Thoracic aorta (tissue), 2 donors: ENCODE measurements around the gene LAMTOR1. TPM values are rescaled to one million over a fixed set of nuclear protein-coding genes. Genes with fewer than 3 reads are reported as not detected.
A peak's percentile ranks its signal among the peaks of the same experiment; 100 is the strongest.

ENCODE experiments used
- ATAC-seq: fragments of 150-250 bp; one replicate; pipeline ENCODE4 v1.8.0; 2017; ENCODE audit warnings: low read depth; ENCODE audit not compliant: insufficient number of reproducible peaks, low FRiP score
- DNase-seq: peaks from one replicate; pipeline ENCODE4 v3.0.0-alpha.2; 2020; ENCODE audit warnings: low spot score
- H3K27ac ChIP-seq, 2 donors: fragments of 200-600 bp; sonication (generic); 1 replicate in 1 of 2; 2 replicates in 1 of 2; pipeline ENCODE4 v1.5.1; 2016; ENCODE audit warnings: mild to moderate bottlenecking in 2 of 2, moderate library complexity in 2 of 2
- H3K27me3 ChIP-seq: fragments of 200-600 bp; sonication (generic); replicated peaks from 2 replicates; pipeline ENCODE4 v1.6.0; 2016; ENCODE audit warnings: mild to moderate bottlenecking; ENCODE audit not compliant: insufficient read depth
- H3K36me3 ChIP-seq: fragments of 200-600 bp; sonication (generic); one replicate; pipeline ENCODE4 v1.5.1; 2016
- H3K4me1 ChIP-seq, 2 donors: fragments of 200-600 bp; sonication (generic); 1 replicate in 1 of 2; 2 replicates in 1 of 2; pipeline versions ENCODE4 v1.5.1 to v1.6.0; 2016; ENCODE audit warnings: low read depth in 2 of 2, mild to moderate bottlenecking in 1 of 2; ENCODE audit not compliant: control insufficient read depth in 1 of 2
- H3K4me3 ChIP-seq: fragments of 200-600 bp; sonication (generic); 2 replicates; pipeline ENCODE4 v1.5.1; 2016; ENCODE audit warnings: mild to moderate bottlenecking
- H3K9me3 ChIP-seq: fragments of 200-600 bp; sonication (generic); 2 replicates; pipeline ENCODE4 v1.5.1; 2016
- total RNA-seq, 2 donors: library from RNA; depleted of rRNA; stranded (reverse); fragments of >200 nt; gene quantifications; one replicate each; pipeline versions ENCODE4 v1.1.0 to v1.2.3, GENCODE V29; 2016
- TF ChIP-seq, protein P1 (sequence below): fragments of 200-600 bp; sonication (generic); IDR thresholded peaks from one replicate; pipeline ENCODE4 v1.5.1; 2019; ENCODE audit warnings: antibody characterized with exemption

LAMTOR1 gene
- total RNA-seq, 2 donors from 2014 or later = 68.1 to 94.4 TPM

- Histone ChIP-seq H3K36me3 (peaks cover 24% of the 10 kb centered on the region), H3K4me3 (no peak overlapping the region), H3K4me1 (peaks cover 17 to 34% of the 10 kb centered on the region in 2 donors), H3K27me3 (no peaks in the 10 kb centered on the region), H3K27ac (no peak overlapping the region), H3K9me3 (no peaks in the 10 kb centered on the region)
- ATAC-seq (no peak), DNase-seq (no peak)
- TF ChIP-seq, protein P1, sequence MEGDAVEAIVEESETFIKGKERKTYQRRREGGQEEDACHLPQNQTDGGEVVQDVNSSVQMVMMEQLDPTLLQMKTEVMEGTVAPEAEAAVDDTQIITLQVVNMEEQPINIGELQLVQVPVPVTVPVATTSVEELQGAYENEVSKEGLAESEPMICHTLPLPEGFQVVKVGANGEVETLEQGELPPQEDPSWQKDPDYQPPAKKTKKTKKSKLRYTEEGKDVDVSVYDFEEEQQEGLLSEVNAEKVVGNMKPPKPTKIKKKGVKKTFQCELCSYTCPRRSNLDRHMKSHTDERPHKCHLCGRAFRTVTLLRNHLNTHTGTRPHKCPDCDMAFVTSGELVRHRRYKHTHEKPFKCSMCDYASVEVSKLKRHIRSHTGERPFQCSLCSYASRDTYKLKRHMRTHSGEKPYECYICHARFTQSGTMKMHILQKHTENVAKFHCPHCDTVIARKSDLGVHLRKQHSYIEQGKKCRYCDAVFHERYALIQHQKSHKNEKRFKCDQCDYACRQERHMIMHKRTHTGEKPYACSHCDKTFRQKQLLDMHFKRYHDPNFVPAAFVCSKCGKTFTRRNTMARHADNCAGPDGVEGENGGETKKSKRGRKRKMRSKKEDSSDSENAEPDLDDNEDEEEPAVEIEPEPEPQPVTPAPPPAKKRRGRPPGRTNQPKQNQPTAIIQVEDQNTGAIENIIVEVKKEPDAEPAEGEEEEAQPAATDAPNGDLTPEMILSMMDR = no peak
Observed at GRCh38 chr11:72100462-72100861, 2.6 kb downstream of the LAMTOR1 start.

- no peak overlapping the region for H3K4me3 ChIP-seq
- H3K9me3 ChIP-seq = no peaks in the 10 kb centered on the region
- DNase-seq (no peak), ATAC-seq (no peak)
- peaks cover 25% of the 10 kb centered on the region for H3K36me3 ChIP-seq
- peaks cover 17 to 34% of the 10 kb centered on the region in 2 donors for H3K4me1 ChIP-seq
- no peak overlapping the region for H3K27ac ChIP-seq
- TF ChIP-seq, protein P1 = no peak
- no peaks in the 10 kb centered on the region for H3K27me3 ChIP-seq
Observed at GRCh38 chr11:72100009-72100408, 3.1 kb downstream of the LAMTOR1 start.

GRCh38 chr11:72098741-72099140, 4.4 kb downstream of the LAMTOR1 start:
- no peak overlapping the region for H3K27ac ChIP-seq
- peaks cover 17 to 31% of the 10 kb centered on the region in 2 donors for H3K4me1 ChIP-seq
- DNase-seq (no peak), ATAC-seq (no peak)
- H3K9me3 ChIP-seq = no peaks in the 10 kb centered on the region
- TF ChIP-seq, protein P1 = no peak
- no peak overlapping the region for H3K4me3 ChIP-seq
- peaks cover 28% of the 10 kb centered on the region for H3K36me3 ChIP-seq
- no peaks in the 10 kb centered on the region for H3K27me3 ChIP-seq

DNA sequence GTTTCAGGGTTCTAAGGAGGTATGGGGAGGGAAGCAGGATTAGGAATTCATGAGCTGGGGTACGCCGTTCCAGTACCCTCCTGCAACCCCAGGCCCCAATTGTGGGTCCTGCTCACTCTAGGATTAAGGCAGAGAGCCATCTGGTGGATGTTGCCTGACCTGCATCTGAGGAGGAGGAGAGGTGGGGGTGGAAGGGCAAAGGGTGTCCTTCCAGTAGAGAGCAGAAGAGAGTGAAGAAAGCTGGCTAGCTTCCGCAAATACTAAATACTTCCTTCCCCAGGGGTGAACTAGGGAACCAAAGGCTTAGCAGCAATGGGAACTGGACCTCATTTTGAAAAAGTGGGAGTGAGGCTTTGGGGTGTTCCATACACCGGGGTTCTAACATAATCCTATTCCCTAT, 11.8 kb downstream of the LAMTOR1 start:
- no peaks in the 10 kb centered on the region for H3K9me3 ChIP-seq
- no peaks in the 10 kb centered on the region for H3K27me3 ChIP-seq
- TF ChIP-seq, protein P1 = peak; percentile 77
- H3K36me3 ChIP-seq = peaks cover 9% of the 10 kb centered on the region
- H3K4me3 ChIP-seq = no peak overlapping the region
- H3K4me1 ChIP-seq = peaks cover 0 to 10% of the 10 kb centered on the region in 2 donors
- ATAC-seq (peak; percentile 33), DNase-seq (no peak)
- peak overlapping the region in 1 of 2 donors; percentile 27 for H3K27ac ChIP-seq

DNA sequence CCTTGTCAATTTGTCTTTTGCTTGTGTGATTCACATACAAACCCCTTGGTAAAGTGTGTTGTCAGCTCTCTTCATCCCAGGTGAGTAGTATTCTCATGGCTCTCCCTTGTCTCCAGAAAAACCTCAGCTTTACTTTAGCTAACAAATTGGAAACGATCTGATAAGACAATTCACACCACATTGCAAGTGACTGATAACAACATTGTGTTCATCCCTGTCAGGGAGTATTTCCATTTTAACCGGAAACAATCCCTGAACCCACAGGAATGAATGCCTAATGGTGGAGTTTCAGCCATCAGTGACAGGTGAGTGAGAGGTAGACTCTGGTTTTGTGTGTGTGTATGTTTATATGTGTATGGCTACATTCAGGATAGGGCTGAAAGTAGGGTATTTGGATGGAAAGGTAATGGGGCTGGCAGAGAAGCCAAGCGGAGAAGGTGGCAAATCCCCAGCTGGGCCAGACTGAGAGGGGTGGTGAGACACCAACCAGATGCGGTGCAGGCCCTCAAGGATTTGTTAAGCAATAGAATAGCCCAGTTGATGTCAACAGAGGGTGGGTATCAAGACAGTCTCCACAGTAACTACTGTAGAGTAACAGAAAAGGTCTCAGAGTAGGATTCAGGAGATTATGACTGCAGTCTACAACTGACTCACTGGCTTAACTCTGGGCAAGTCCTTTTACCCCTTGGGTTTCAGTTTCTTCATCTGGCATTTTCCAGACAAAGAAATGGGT, 14.9 kb downstream of the LAMTOR1 start:
- Histone ChIP-seq H3K27me3 (no peaks in the 10 kb centered on the region), H3K36me3 (peaks cover 5% of the 10 kb centered on the region), H3K4me3 (no peak overlapping the region), H3K27ac (no peak overlapping the region), H3K9me3 (no peaks in the 10 kb centered on the region), H3K4me1 (peaks cover 0 to 10% of the 10 kb centered on the region in 2 donors)
- no peak for DNase-seq
- ATAC-seq = no peak
- TF ChIP-seq, protein P1 = no peak
